Subcutaneous adipose tissue (tissue), 4 donors: ENCODE results near the gene VTI1A. TPM values are rescaled to one million over a fixed set of nuclear protein-coding genes. Genes with fewer than 3 reads are reported as not detected.

Source experiments
- CTCF ChIP-seq: fragments of 450-650 bp; IDR thresholded peaks from one replicate; pipeline ENCODE4 v1.5.1; 2016; ENCODE audit warnings: low read depth, mild to moderate bottlenecking, control low read depth, antibody characterized with exemption, moderate library complexity
- total RNA-seq, 4 donors: library from RNA; depleted of rRNA; stranded (reverse); fragments of >200 nt; gene quantifications; one replicate each; pipeline ENCODE4 v1.1.0, GENCODE V29; 2016

The VTI1A gene
- total RNA-seq, 4 donors from 2014 or later = 48.4 to 70.3 (median 61.9) TPM

GRCh38 chr10:112559349-112559748, 112.3 kb downstream of the VTI1A start:
- no peak for TF ChIP-seq CTCF

GRCh38 chr10:112562122-112562521, 115.1 kb downstream of the VTI1A start:
- no peak for TF ChIP-seq CTCF

- TF ChIP-seq CTCF = no peak
Observed at GRCh38 chr10:112562809-112563663, 116.0 kb downstream of the VTI1A start.

GRCh38 chr10:112564337-112564736, 117.3 kb downstream of the VTI1A start:
- TF ChIP-seq CTCF = no peak

- TF ChIP-seq CTCF = no peak
Observed at GRCh38 chr10:112565434-112566053, 118.5 kb downstream of the VTI1A start.

GRCh38 chr10:112570585-112570984, 123.6 kb downstream of the VTI1A start:
- TF ChIP-seq CTCF = no peak

- TF ChIP-seq CTCF = no peak
Observed at GRCh38 chr10:112579578-112579977, 132.6 kb downstream of the VTI1A start.
